GM19397 (cell line): ENCODE results near the gene FAM13A.
"Not testable (repeated sequence)": the region's sequence is repeated elsewhere in the genome, so short reads cannot be mapped to it uniquely, and the experiment has no call there.

Experiments used
- ATAC-seq: cut with Tn5 transposase; IDR thresholded peaks from one replicate; pipeline ENCODE4 v1.9.1; 2021; ENCODE audit warnings: mild to moderate bottlenecking, moderate library complexity; ENCODE audit not compliant: unreplicated experiment

The FAM13A gene

GRCh38 chr4:88908521-88908920 is 148.5 kb downstream of the FAM13A start:
- ATAC-seq, result no peak

DNA sequence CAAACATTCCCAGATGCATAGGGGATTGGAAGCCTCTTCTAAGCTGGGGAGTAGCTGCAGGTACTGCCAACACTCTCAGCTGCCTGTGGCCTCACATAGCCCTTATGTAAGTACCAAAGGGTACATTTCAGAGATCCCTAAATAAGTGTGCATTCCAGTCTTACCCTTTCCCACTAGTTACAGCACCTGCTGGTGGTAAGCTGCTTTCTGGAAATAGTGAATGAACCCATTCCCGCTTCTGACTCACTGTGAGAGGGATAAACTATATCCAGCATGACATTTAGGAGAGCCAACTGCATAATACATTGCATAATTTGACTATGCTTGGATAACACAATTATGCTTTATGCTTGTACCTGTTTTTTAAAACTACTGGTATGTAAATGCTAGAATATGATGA is 149.0 kb downstream of the FAM13A start:
- ATAC-seq, result no peak

DNA sequence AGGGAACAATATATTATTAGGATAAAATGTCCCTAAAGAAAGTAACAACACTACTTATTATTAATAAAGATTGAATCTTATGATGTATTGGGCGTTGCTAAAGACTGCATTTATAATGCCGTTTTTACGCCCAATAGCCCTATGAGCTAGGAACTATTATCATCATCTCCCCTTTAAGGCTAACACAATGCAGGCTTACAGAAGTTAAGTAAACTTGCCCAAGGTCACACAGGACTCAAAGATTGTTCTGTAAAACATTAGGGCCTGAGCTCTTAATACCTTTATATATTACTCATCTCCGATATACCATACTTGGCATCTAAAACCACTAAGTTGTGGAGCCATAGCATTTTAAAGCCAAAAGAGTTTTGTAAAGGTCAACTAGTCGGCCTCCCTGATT is 149.5 kb downstream of the FAM13A start:
- no peak for ATAC-seq

- ATAC-seq, result not testable (repeated sequence)
These were observed 152.7 kb downstream of the FAM13A start for GRCh38 chr4:88904240-88904639.

GRCh38 chr4:88900432-88900831 is 156.6 kb downstream of the FAM13A start:
- ATAC-seq, result no peak

GRCh38 chr4:88897752-88898151 is 159.2 kb downstream of the FAM13A start:
- ATAC-seq, result no peak

GRCh38 chr4:88897180-88897579 is 159.8 kb downstream of the FAM13A start:
- no peak for ATAC-seq

DNA sequence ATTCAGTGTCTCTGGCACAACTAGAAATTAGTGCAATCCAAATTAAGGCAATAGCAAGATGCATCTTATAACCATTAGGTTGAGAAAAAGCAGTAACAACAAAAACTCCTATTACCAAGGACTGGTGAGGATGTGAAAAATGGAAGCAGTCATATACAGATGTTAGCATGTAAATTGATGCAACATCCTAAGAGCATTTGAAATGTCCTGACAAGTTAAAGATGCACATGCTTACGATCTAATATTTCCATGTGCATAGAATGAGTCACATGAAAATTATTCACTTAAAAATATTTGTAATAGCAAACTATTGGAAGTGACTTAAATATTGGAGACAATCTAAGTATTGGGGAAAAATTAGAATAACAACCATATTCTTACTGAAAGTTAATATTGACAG is 163.0 kb downstream of the FAM13A start:
- no peak for ATAC-seq

DNA sequence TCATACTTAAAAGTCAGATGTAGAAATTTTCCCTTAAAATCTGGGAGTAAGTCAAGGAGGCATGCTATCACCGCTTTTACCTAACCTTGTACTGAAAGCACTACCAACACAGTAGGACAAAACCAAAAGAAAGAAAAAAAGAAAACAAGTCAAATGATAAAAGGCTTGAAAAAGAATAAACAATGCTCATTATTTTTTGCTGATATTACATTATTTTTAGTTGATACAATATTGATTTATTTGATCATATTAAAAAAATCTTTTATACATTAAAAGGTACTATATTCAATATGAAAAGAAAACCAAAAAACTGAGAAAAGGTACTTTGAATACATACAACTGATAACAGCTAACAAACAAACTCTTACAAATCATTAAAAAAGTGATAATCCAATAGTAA is 164.3 kb downstream of the FAM13A start:
- no peak for ATAC-seq

DNA sequence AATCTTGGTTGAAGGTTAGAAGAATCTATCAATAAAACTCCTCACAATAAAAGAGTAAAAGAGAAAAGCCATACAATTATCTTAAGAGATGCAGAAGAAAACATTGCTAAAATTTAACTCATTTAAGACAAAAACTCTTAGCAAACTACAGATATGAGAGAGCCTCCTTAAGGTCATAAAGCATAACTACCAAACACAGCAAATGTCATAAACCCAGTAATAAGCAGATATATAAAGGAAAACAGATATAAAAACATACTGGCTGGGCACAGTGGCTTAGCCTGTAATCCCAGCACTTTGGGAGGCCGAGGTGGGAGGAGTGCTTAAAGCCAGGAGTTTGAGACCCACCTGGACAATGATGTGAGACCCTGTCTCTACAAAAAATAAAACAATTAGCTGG is 165.3 kb downstream of the FAM13A start:
- no peak for ATAC-seq

DNA sequence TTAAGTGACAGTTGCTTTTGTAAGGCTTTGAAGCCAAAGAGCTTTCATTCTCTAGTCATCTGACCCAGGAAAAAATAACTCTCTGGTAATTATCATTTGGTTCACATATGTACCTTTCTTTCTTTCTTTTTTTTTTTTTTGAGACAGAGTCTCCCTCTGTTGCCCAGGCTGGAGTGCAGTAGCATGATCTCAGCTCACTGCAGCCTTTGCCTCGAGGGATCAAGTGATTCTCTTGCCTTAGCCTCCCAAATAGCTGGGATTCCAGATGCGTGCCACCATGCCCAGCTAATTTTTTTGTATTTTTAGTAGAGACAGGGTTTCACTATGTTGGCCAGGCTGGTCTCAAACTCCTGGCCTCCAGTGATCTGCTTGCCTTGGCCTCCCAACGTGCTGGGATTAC is 169.6 kb downstream of the FAM13A start:
- not testable (repeated sequence) for ATAC-seq

GRCh38 chr4:88881227-88881569 is 175.8 kb downstream of the FAM13A start:
- ATAC-seq, result no peak

- no peak for ATAC-seq
These were observed 176.3 kb downstream of the FAM13A start for GRCh38 chr4:88880501-88881226.

DNA sequence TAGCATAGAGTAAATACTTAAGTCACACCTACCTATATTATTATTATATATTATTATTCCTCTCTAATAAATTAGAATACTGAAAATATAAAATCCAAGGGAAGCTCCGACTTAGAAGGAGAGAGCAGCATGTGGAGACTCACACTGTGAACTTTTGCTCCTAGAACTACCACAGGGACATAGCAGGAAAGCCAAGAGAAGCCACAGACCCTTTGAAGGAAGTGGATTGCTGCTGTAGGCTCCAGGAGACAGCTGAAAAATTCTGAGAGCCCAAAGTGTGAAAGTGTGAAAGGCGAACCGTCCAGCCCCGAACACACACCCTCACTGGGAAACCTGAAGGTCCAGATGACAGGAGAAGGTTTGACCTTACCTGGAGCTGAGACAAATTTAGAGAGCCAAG is 177.0 kb downstream of the FAM13A start:
- ATAC-seq, result no peak

- no peak for ATAC-seq
These were observed 178.3 kb downstream of the FAM13A start for GRCh38 chr4:88878642-88879041.

DNA sequence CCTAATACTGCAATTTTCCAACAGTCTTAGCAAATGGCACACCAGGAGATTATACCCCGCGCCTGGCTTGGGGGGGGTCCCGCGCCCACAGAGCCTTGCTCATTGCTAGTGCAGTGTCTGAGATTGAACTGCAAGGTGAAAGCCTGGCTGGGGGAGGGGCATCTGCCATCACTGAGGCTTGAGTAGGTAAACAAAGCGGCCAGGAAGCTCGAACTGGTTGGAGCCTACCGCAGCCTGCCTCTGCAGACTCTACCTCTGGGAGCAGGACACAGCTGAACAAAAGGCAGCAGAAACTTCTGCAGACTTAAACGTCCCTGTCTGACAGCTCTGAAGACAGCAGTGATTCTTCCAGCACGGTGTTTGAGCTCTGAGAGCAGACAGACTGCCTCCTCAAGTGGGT is 186.6 kb downstream of the FAM13A start:
- ATAC-seq, result no peak

DNA sequence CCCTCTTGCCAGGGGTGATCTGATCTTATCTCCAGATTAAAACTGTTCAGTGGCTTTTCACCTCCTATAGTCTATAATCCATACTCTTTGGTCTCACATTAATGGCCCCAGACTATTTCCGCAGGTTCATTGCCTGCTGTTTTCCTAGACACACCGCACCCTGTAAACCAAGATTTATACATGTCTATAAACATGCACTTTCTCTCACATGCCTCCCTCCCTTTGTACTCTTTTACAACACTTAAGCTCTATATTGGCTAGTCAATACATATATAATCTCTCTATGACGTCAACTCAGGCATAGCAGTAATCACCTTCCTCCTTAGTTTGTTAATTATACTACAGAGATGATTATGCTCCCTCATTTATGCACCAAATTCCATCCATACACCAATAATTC is 188.5 kb downstream of the FAM13A start:
- ATAC-seq, result no peak

- no peak for ATAC-seq
These were observed 190.0 kb downstream of the FAM13A start for GRCh38 chr4:88866862-88867550.

- no peak for ATAC-seq
These were observed 191.5 kb downstream of the FAM13A start for GRCh38 chr4:88865466-88865865.

- no peak for ATAC-seq
These were observed 191.9 kb downstream of the FAM13A start for GRCh38 chr4:88865046-88865445.

GRCh38 chr4:88860586-88860985 is 196.4 kb downstream of the FAM13A start:
- no peak for ATAC-seq

DNA sequence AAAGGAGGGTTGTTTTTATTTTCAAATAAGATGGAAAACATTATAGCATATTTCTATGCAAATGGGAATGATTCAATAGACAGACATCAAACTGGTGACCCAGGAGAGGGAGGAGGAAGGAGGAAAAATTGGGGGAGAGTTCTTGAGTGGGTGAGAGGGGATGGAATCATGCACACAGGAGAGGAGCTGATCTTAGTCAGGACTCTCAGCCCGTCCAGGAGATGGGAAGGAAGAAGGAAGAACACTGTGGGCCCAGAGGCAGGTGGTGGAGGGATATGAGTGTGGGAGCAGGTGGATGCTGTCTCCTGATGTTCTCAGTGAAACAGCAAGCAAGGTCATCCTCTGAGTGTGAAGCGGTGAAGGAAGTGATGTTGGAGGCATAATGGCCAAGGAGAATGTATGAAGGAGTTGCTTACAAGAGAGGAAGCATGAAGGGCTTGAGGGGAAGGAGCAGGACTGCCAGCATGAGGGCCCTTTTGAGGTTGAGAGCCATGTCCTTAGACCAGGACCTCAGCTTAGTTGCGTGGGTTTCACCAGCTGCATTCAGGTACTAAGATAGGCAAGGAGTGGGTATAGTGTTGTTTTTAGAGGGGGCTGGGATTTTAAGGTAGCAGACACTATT is 197.7 kb downstream of the FAM13A start:
- peak; percentile 41 for ATAC-seq
